ENCODE measurements around the gene C1orf159. TPM values are rescaled to one million over a fixed set of nuclear protein-coding genes. Genes with fewer than 3 reads are reported as not detected.

The C1orf159 gene
- total and polyA plus RNA-seq, 2 of the 8 experiments (the other 6 are each of a cell fraction or from before 2014, with no cell fraction given) = 10.0 to 10.9 TPM

GRCh38 chr1:1043921-1044320, 72.0 kb downstream of the C1orf159 start:
- Histone ChIP-seq H4K8ac (ENCODE audit: extremely low read depth, insufficient read depth, low read length) (no peak overlapping the region), H3K79me1 (ENCODE audit: low read depth, low read length) (peaks cover 7% of the 10 kb centered on the region; the same call in 1 of the 2 replicates), H2BK15ac (ENCODE audit: low read length) (no peak overlapping the region), H2BK120ac (replicated peaks; ENCODE audit: low read depth, low read length) (no peak overlapping the region), H3K56ac (replicated peaks; ENCODE audit: insufficient read length, low read depth, low read length) (no peak overlapping the region), H2BK12ac (ENCODE audit: low read depth, low read length) (no peak overlapping the region), H3K9me3 (ENCODE audit: insufficient read depth in 2 of 2, low read depth in 1 of 2, low read length in 1 of 2) (no peaks in the 10 kb centered on the region), H3K27me3 (replicated peaks in 1 of 4; ENCODE audit: control insufficient read depth in 3 of 4, extremely low read depth in 1 of 4, insufficient read depth in 3 of 4, low read length in 3 of 4) (peaks cover 0 to 16% (median 10%) of the 10 kb centered on the region in 4 experiments; a peak in 5 of 7 replicates), H2BK5ac (ENCODE audit: low read depth, low read length) (no peak overlapping the region), H3K36me3 (ENCODE audit: control insufficient read depth in 2 of 4, insufficient read depth in 4 of 4, low read length in 3 of 4) (peaks cover 6 to 56% (median 24%) of the 10 kb centered on the region in 4 experiments), H3K9ac (replicated peaks in 1 of 4; ENCODE audit: extremely low read depth in 1 of 4, low read depth in 3 of 4, low read length in 3 of 4) (no peak overlapping the region), H3K4me3 (ENCODE audit: extremely low read depth in 1 of 4, insufficient read depth in 2 of 4, low read depth in 3 of 4, low read length in 4 of 4) (no peak overlapping the region), H4K20me1 (replicated peaks in 1 of 2; ENCODE audit: control insufficient read depth in 1 of 2, insufficient read depth in 2 of 2, low read length in 2 of 2) (peaks cover 19 to 38% of the 10 kb centered on the region in 2 experiments), H3K27ac (ENCODE audit: low read depth, low read length) (no peak overlapping the region), H3K79me2 (ENCODE audit: control insufficient read depth in 1 of 2, insufficient read depth in 2 of 2, low read length in 2 of 2) (no peaks in the 10 kb centered on the region), H3K4me1 (replicated peaks in 1 of 4; ENCODE audit: control insufficient read depth in 3 of 4, insufficient read depth in 4 of 4, low read length in 3 of 4) (peaks cover 0 to 10% (median 2%) of the 10 kb centered on the region in 4 experiments; a peak in 4 of 7 replicates), H2BK20ac (ENCODE audit: low read length) (no peak overlapping the region), H3K14ac (ENCODE audit: insufficient read length) (no peak overlapping the region), H3K23me2 (ENCODE audit: low read depth, low read length) (peaks cover 8% of the 10 kb centered on the region; the same call in 1 of the 2 replicates), H4K91ac (replicated peaks; ENCODE audit: insufficient read length, low read length) (no peak overlapping the region), H3K18ac (ENCODE audit: extremely low read depth, low read length) (no peak overlapping the region), H4K5ac (ENCODE audit: insufficient read length, low read depth, low read length) (no peak overlapping the region), H2AK5ac (ENCODE audit: low read depth, low read length) (no peak overlapping the region), H3K4me2 (ENCODE audit: insufficient read depth in 1 of 2, low read depth in 2 of 2, low read length in 2 of 2) (no peak overlapping the region), H3K23ac (ENCODE audit: insufficient read length) (no peak overlapping the region), H2AFZ (ENCODE audit: low read length) (no peak overlapping the region), H3K4ac (replicated peaks; ENCODE audit: insufficient read length, low read depth, low read length) (no peak overlapping the region)
- 97% methylated on average over 27 of the region's 33 CpGs; no CpG with 5 or more reads in 1 of the 2 experiments for WGBS, 2 experiments (ENCODE audit: extremely low coverage in 1 of 2, insufficient coverage in 1 of 2, insufficient read length in 1 of 2, insufficient replicate concordance in 2 of 2, low coverage in 1 of 2, low lambda C conversion rate in 2 of 2, missing lambda C conversion rate in 1 of 2)
- no peak for FAIRE-seq
- POLR2A ChIA-PET (ENCODE audit: partially characterized antibody) = interaction anchor here (1.4 to 3.8 kb wide), 5 partner anchors 10 to 21 kb away, joined by 6 to 19 read pairs (median 11); no protein-coding TSS in a partner anchor
- TF ChIP-seq CREB1 (IDR thresholded peaks at IDR 0.05) = no peak
- TF ChIP-seq, protein P1, sequence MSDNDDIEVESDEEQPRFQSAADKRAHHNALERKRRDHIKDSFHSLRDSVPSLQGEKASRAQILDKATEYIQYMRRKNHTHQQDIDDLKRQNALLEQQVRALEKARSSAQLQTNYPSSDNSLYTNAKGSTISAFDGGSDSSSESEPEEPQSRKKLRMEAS (IDR thresholded peaks at IDR 0.05) = no peak
- TF ChIP-seq JUND (IDR thresholded peaks at IDR 0.05; ENCODE audit: low read length) = no peak
- TF ChIP-seq SP2 (IDR thresholded peaks at IDR 0.05; ENCODE audit: low read length) = no peak
- no peak for TF ChIP-seq RXRA (IDR thresholded peaks at IDR 0.05; ENCODE audit: insufficient read depth, low read depth, low read length)
- TF ChIP-seq CHD1 (IDR thresholded peaks at IDR 0.05; ENCODE audit: low read depth, low read length) = no peak
- TF ChIP-seq GABPA (IDR thresholded peaks at IDR 0.05; ENCODE audit: borderline replicate concordance, insufficient read depth, low read length) = no peak
- TF ChIP-seq KDM4A (IDR thresholded peaks at IDR 0.05; ENCODE audit: low read depth, low read length, severe bottlenecking) = no peak
- TF ChIP-seq BACH1 (IDR thresholded peaks at IDR 0.05; ENCODE audit: low read length) = no peak
- TF ChIP-seq CHD2 (IDR thresholded peaks at IDR 0.05; ENCODE audit: low read length) = no peak
- no peak for DNase-seq (ENCODE audit: low read depth in 1 of 2, low spot score in 2 of 2)
- CTCF ChIA-PET (ENCODE audit: partially characterized antibody) = interaction anchor here (1.0 to 2.5 kb wide), 5 partner anchors 15 to 59 kb away, joined by 3 to 11 read pairs (median 6); no protein-coding TSS in a partner anchor

All from H1 (cell line).